Stomach (tissue), 4 donors: ENCODE data around the gene DHRS1.

Experiments
- EP300 ChIP-seq: sonication (generic); formaldehyde crosslinking; IDR thresholded peaks from one replicate; pipeline ENCODE4 v1.6.1; 2017; ENCODE audit warnings: antibody characterized with exemption
- POLR2A ChIP-seq, 4 donors: fragments of 450-650 bp; IDR thresholded peaks; one replicate each; pipeline ENCODE4 v1.6.1; 2016; ENCODE audit warnings: antibody characterized with exemption in 4 of 4, control low read depth in 2 of 4, mild to moderate bottlenecking in 1 of 4, moderate library complexity in 1 of 4
- POLR2AphosphoS5 ChIP-seq, 3 donors: sonication (generic); formaldehyde crosslinking; IDR thresholded peaks; one replicate each; pipeline ENCODE4 v1.6.1; 2016; ENCODE audit warnings: antibody characterized with exemption in 3 of 3
- TF ChIP-seq, protein P1 (sequence below), 7 experiments: fragments of 450-650 bp in 4 of 7; fragments of 200-600 bp in 3 of 7; sonication (generic) in 3 of 7; IDR thresholded peaks; one replicate each; pipeline ENCODE4 v1.5.1; 2016 to 2019; ENCODE audit warnings: antibody characterized with exemption in 7 of 7, control low read depth in 2 of 7, mild to moderate bottlenecking in 1 of 7

DNA sequence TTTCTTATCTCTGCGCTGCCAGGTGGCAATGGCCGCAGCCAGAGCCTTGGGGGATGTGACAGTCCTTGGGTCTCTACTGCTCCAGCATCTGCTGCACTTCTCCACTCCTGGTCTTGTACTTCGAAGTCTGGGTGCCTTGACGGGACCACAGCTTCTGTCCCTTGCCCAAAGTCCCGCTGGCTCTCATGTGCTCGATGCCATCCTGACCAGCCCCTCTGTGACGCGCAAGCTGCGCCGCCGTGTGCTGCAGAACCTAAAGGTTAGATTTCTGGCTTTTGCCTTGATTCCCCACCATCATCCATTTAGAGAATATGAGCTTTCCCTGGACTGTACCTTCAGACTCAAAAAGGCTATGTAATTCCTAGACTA, 4.4 kb upstream of the DHRS1 start:
- TF ChIP-seq EP300, result no peak
- TF ChIP-seq, protein P1, sequence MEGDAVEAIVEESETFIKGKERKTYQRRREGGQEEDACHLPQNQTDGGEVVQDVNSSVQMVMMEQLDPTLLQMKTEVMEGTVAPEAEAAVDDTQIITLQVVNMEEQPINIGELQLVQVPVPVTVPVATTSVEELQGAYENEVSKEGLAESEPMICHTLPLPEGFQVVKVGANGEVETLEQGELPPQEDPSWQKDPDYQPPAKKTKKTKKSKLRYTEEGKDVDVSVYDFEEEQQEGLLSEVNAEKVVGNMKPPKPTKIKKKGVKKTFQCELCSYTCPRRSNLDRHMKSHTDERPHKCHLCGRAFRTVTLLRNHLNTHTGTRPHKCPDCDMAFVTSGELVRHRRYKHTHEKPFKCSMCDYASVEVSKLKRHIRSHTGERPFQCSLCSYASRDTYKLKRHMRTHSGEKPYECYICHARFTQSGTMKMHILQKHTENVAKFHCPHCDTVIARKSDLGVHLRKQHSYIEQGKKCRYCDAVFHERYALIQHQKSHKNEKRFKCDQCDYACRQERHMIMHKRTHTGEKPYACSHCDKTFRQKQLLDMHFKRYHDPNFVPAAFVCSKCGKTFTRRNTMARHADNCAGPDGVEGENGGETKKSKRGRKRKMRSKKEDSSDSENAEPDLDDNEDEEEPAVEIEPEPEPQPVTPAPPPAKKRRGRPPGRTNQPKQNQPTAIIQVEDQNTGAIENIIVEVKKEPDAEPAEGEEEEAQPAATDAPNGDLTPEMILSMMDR (IDR thresholded peaks at IDR 0.05), result no peak
- no peak for TF ChIP-seq POLR2A (IDR thresholded peaks at IDR 0.05)
- no peak for TF ChIP-seq POLR2AphosphoS5 (IDR thresholded peaks at IDR 0.05)
